Stromal cell of bone marrow (primary cell): ENCODE results near the gene TF.

ENCODE experiments used
- DNase-seq: peaks from one replicate; pipeline ENCODE4 v3.0.0-alpha.2; 2012; ENCODE audit warnings: low read depth

TF gene

GRCh38 chr3:133815386-133815785 is 69.2 kb downstream of the TF start:
- no peak for DNase-seq

- no peak for DNase-seq
These were observed 73.9 kb downstream of the TF start for GRCh38 chr3:133820129-133820528.

DNA sequence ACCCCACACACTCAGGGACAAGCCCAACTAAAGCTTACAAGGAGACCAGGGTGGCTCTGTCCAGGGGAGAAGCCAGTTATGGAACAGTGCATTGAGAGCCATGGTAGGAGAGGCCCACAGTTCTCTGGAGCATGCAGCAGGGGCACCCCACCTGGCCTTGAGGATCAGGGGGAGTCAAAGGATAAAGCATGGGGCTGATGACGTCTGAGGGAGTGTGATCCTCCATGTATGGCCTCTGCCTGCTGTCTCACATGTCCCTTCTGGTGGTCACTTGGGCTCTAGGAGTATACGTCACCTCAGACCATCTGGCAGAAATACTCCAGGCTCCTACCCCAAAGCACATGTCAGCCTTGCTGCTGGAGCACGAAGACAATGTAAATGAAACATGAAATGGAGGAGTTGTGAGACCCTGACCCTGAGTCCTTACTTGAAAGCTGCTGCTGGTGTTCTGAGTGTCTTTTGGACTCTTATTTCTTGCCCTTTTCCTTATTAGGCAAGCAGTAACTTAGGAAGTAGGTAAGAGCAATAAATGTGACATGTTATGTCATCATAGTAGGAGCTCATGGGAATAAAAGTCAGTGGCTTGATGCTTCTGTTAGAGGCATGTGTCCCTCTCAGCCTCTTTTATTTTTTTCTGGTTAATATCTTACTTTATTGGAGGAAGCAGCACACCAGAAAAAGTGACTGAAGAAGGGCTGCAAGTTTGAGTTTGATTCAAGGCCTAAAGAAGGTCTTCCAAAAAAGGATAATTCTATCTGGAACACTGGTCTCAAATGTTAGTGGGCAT is 74.9 kb downstream of the TF start:
- no peak for DNase-seq

GRCh38 chr3:133821767-133822638 is 75.8 kb downstream of the TF start:
- DNase-seq: peak; percentile 81

GRCh38 chr3:133824961-133825485 is 78.8 kb downstream of the TF start:
- DNase-seq: no peak

- no peak for DNase-seq
These were observed 80.0 kb downstream of the TF start for GRCh38 chr3:133825969-133826727.

GRCh38 chr3:133827136-133827535 is 80.9 kb downstream of the TF start:
- DNase-seq: no peak

DNA sequence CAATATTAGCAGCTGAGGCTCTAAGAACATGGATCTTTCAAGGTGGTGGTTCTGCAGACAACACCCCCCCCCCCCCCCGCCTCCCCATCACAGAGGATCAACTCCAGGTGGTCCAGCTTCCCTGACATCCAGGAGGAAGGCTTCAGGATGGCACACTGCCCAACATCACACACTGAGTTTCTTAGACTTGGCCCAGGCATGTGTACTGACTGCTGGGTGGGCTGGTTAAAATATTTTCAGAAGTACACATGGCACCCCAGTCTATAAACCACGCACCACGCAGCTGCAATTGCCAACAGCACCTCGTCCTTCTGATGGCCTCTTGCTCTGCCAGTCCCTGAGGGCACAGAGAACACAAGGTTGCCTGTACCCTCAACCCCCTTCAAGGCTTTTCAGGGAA is 81.5 kb downstream of the TF start:
- no peak for DNase-seq

DNA sequence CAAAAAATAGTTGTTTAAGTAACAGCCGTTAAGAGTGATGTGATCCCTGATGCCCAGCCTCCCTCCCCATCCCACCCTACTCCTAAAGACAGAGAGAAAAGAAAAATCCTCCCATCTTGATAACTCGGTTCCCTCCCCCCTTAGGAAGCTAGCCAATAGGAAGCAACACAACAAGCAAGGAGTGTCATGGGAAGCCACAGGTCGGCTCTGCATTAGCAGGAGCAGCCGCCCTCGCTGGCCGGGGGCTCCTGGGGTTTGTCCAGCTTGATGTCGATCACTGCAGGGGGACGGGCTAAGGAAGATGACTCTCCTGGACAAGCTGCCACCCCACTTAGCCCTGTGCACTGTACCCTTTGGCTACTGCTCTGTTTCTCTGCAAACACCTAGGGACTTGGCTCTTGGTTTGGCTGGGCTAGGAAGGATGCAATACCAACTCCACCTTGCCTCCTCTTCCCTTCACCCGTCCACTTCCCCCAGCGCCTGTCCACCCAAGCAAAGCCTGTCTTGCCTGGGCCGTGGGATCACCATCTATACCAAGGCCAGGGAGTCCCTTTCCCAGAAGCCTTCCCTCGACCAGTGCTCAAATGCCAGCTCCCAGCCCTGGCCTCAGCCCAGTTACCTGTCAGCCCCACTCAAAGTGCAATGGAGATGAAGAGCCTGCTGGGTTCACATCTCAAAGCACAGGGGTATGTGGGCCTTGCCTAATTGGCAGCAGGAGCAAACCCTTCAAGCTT is 82.5 kb downstream of the TF start:
- DNase-seq: no peak

- no peak for DNase-seq
These were observed 83.1 kb downstream of the TF start for GRCh38 chr3:133829310-133829707.

DNA sequence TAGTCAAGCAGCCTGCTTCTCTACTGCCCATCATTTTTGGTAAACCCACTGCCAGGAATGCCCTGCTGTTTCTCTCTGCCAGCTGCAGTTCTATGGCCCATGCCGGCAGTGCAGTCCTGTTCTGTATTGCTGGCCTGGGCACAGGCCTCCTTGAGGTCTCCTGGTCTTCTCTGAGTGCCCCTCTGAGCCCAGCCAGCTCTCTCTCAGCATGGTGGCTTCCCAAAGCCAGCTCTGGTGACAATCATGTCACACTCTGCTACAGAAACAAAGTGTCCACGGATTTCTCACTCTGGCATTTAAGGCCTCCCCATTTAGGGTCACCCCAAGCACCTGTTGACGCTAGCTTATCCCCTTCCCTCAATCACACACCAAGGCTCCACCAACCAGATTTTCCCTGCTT is 83.9 kb downstream of the TF start:
- no peak for DNase-seq

DNA sequence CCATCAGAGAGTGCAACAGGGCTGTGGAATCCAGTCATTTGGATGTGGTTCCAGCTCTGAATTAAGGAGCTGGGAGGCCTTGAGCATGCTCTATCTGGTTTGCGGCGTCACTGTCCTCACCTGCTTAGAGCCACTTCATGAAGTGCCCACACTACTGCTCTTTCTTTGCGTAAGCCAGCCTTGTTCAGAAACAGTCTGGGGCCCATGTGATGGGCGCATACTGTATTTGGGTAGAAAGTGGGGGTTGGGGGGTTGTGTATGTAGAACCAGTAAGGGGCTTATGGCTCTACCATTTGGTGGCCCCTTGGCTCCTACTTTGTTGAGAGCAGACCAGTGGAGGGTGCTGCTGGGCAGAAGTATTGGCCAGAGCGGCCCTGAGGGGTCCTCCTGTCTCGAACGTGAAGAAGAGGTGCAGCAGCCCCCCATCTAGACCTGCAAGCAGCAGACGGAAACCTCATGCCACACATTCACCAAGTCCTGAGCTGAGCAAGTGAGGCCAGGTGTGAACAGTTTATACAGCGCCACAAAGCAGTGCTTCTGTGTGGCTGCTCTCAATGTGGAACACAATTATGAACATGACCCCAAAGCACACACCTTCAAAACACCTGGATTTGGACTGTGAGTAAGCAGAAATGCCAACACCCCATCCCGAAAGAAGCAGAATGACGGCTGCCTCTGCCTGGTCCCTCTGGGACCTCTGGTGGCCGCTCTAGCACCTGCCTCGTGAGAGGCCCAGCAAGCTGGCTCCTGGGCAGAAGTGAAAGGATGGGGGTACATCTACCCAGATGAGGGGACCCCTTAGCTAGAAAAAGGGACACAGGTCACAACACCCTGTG is 86.0 kb downstream of the TF start:
- no peak for DNase-seq

- DNase-seq: no peak
These were observed 86.6 kb downstream of the TF start for GRCh38 chr3:133832802-133833144.

- no peak for DNase-seq
These were observed 87.1 kb downstream of the TF start for GRCh38 chr3:133833267-133833666.

DNA sequence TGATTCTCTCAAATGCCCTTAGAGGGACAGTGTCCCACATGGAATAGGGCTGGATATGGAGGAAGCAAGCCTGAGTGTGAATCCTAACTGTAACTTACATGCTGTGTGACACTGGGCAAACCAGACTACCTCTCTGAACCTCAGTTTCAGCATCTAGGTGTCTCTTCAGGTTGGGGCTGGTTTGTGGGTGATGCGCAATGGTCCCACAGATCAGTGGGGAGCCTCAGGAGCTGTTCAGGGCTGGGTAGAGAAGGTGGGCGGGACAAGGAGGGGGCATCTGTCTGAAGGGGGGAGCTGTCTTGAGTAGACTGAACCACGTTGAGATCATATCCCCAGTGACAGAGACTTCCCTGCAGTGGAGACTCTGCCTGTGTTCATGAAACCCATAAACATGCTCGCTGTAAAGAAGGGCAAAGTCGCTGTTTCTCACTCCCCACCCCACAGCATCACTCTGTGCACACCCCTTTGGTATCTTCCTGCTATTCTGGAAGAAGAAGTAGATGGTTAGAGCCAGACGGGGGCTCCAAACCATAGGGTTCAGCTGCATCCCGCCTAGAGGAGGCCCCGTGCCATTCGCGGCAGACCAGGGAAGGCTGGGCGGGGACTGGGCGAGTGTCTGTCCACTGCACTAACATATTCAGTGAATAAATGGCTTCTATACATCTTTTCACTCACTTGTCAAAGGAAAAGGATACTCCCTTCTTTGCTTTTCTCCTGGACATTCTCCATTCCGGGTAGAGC is 87.9 kb downstream of the TF start:
- DNase-seq: no peak

- DNase-seq: no peak
These were observed 88.6 kb downstream of the TF start for GRCh38 chr3:133834621-133835417.

GRCh38 chr3:133835418-133835743 is 89.2 kb downstream of the TF start:
- DNase-seq: no peak

- DNase-seq: no peak
These were observed 89.8 kb downstream of the TF start for GRCh38 chr3:133835961-133836360.

GRCh38 chr3:133836497-133837158 is 90.4 kb downstream of the TF start:
- DNase-seq: no peak
